ENCODE measurements around the gene NDUFB7. TPM values are rescaled to one million over a fixed set of nuclear protein-coding genes. Genes with fewer than 3 reads are reported as not detected.
A peak's percentile ranks its signal among the peaks of the same experiment; 100 is the strongest.
"Not testable (repeated sequence)": the region's sequence is repeated elsewhere in the genome, so short reads cannot be mapped to it uniquely, and the experiment has no call there.

The NDUFB7 gene
- total RNA-seq, 1 donor from 2014 or later = 117 TPM

DNA sequence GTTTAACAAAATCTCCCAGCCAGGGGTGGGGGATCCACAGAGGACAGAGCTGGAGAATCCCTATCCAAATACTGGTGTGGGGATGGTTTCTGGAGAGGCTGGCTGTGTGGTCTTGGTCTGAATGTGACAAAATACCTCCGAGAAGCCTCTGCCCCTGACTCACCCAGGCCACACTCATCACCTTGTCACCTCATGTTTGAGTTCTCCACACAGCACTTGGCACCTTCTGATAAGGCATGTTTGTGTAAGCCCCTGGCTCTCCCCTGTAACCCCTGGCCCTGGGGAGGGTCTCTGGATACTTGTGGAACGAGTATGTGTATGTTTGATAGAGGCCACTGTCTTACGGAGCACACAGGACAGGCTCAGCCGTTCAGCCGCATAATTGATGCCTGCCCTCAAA, 27.8 kb downstream of the NDUFB7 start:
- TF ChIP-seq, protein P1, sequence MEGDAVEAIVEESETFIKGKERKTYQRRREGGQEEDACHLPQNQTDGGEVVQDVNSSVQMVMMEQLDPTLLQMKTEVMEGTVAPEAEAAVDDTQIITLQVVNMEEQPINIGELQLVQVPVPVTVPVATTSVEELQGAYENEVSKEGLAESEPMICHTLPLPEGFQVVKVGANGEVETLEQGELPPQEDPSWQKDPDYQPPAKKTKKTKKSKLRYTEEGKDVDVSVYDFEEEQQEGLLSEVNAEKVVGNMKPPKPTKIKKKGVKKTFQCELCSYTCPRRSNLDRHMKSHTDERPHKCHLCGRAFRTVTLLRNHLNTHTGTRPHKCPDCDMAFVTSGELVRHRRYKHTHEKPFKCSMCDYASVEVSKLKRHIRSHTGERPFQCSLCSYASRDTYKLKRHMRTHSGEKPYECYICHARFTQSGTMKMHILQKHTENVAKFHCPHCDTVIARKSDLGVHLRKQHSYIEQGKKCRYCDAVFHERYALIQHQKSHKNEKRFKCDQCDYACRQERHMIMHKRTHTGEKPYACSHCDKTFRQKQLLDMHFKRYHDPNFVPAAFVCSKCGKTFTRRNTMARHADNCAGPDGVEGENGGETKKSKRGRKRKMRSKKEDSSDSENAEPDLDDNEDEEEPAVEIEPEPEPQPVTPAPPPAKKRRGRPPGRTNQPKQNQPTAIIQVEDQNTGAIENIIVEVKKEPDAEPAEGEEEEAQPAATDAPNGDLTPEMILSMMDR (IDR thresholded peaks at IDR 0.05; ENCODE audit: unreplicated experiment) = no peak
- no peaks in the 10 kb centered on the region for H3K27me3 Mint-ChIP-seq (ENCODE audit: low read depth)
- no peak overlapping the region for H3K4me3 Mint-ChIP-seq
- H3K9me3 Mint-ChIP-seq = no peaks in the 10 kb centered on the region
- peaks cover 19% of the 10 kb centered on the region for H3K4me1 Mint-ChIP-seq
- peaks cover 2% of the 10 kb centered on the region for H3K36me3 Mint-ChIP-seq
- H3K27ac Mint-ChIP-seq = no peak overlapping the region
- no peak for DNase-seq (ENCODE audit: low spot score in 2 of 2, unreplicated experiment in 2 of 2)

DNA sequence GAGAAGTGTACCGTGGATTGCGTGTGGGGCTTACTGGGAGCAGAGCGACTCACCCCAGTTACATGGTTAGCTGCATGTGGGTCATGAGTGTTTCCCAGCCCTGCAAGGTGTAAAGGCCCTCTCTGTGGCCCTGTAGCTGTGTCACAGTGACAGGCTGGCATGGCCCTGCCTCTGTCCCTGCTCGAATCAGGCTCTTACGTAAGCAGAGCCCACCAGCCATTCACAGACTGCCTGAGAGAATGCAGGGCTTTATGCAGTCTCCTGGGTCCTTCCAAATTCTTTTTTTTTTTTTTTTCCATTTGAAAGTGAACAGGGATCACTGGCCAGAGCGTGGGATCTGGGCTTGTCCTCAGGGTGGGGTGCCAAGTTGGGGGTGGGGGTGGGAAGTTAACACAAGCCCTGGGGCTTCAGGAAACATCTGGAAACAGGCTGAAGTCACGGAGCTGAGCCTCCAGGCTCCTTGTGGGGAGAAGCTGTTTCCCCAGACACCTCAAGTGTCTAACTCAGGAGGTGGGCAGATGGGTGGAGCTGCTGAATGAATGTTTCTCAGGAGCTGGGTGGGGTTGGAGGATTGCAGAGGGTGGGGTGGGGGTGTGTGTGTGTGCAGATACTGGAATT, 29.0 kb downstream of the NDUFB7 start:
- Mint-ChIP-seq H3K27ac (peak overlapping the region; percentile 59), H3K27me3 (ENCODE audit: low read depth) (no peaks in the 10 kb centered on the region), H3K4me3 (no peak overlapping the region), H3K9me3 (no peaks in the 10 kb centered on the region), H3K4me1 (peaks cover 19% of the 10 kb centered on the region), H3K36me3 (no peaks in the 10 kb centered on the region)
- TF ChIP-seq, protein P1 (IDR thresholded peaks at IDR 0.05; ENCODE audit: unreplicated experiment) = no peak
- no peak for DNase-seq (ENCODE audit: low spot score in 2 of 2, unreplicated experiment in 2 of 2)

DNA sequence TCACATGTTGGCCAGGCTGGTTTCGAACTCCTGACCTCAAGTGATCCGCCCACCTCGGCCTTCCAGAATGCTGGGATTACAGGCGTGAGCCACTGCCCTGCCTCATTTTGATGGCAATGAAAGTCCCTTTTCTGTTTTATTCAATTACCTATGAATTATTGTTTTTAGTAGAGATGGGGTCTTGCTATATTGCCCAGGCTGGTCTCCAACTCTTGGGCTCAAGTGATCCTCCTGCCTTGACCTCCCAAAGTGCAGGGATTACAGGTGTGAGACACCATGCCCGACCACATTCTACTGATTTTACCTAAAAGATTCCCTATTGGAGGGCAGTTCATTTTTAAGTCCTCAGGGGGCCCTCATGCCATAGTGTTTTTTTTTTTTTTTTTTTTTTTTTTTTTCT, 29.9 kb downstream of the NDUFB7 start:
- not testable (repeated sequence) for H3K27ac Mint-ChIP-seq; DNase-seq (ENCODE audit: low spot score in 2 of 2, unreplicated experiment in 2 of 2); H3K9me3 Mint-ChIP-seq; H3K36me3 Mint-ChIP-seq; H3K27me3 Mint-ChIP-seq (ENCODE audit: low read depth); H3K4me3 Mint-ChIP-seq
- peaks cover 24% of the 10 kb centered on the region for H3K4me1 Mint-ChIP-seq

DNA sequence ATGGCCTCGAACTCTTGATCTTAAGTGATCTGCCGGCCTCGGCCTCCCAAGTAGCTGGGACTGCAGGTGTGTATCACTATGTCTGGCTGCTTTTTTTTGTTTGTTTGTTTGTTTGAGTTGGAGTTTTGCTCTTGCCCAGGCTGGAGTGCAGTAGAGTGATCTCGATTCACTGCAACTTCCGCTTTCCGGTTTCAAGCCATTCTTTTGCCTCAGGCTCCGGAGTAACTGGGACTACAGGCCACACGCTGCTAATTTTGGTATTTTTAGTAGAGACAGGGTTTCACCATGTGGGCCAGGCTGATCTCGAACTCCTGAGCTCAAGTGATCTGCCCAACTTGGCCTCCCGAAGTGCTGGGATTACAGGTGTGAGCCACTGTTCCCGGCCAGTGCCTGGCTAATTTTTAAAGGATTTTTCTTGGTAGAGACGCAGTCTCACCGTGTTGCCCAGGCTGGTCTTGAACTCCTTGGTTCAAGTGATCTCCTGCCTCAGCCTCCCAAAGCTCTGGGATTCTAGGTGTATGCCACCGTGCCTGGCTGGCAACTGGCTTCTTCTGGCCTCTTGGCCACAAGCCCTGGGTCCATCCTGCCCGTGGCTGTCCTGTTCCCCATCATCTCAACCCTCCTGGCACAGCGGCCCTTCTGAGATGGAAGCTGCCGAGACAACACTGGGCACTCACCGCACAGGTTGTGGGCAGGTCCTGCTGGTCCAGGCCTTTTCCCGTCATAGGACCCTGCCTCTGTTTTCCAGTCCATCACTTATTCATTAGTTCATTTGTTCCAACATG, 30.9 kb downstream of the NDUFB7 start:
- no peaks in the 10 kb centered on the region for H3K9me3 Mint-ChIP-seq
- H3K27me3 Mint-ChIP-seq (ENCODE audit: low read depth) = no peaks in the 10 kb centered on the region
- TF ChIP-seq, protein P1 (IDR thresholded peaks at IDR 0.05; ENCODE audit: unreplicated experiment) = no peak
- H3K36me3 Mint-ChIP-seq = no peaks in the 10 kb centered on the region
- H3K4me3 Mint-ChIP-seq = no peak overlapping the region
- H3K27ac Mint-ChIP-seq = no peak overlapping the region
- no peak for DNase-seq (ENCODE audit: low spot score in 2 of 2, unreplicated experiment in 2 of 2)
- H3K4me1 Mint-ChIP-seq = peaks cover 24% of the 10 kb centered on the region

DNA sequence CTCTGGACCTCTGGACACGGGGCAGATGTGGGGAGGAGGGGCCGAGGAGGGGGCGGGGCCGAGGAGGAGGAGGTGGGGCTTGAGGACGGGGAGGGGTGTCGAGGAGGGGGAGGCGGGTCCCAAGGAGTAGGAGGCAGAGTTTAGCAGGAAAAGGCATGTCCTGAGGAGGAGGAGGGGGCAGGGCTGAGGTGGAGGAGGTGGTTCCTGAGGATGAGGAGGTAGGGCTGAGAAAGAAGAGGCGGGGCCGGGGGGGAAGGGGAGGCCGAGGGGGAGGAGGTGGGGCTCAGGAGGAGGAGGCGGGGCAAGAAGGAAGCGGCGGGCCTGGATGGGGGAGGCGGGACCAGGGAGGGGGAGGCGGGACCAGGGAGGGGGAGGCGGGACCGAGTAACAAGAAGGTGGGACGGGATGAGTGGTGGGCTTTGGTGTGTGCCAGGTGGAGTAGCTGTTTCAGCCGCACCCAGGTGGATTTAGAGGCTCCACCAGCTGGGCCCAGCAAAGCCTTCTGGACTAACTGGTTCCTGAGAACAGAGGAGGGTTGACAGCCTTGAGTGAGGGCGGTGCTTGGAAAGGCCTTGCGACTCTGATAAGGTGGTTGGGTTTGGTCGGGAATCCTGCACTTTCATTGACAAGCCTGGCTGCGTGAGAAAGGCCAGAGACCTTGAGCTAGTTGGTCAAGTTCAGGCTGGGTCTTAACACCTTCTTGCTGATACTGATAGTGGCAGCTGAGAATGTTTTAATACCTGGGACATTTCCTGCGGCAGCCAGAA, 34.8 kb downstream of the NDUFB7 start:
- H3K4me3 Mint-ChIP-seq = peak overlapping the region; percentile 69
- H3K4me1 Mint-ChIP-seq = peaks cover 12% of the 10 kb centered on the region
- peak; percentile 68 to 74 for DNase-seq (ENCODE audit: low spot score in 2 of 2, unreplicated experiment in 2 of 2)
- TF ChIP-seq, protein P1 (IDR thresholded peaks at IDR 0.05; ENCODE audit: unreplicated experiment) = no peak
- H3K27ac Mint-ChIP-seq = peak overlapping the region; percentile 87
- peaks cover 3% of the 10 kb centered on the region for H3K36me3 Mint-ChIP-seq
- no peaks in the 10 kb centered on the region for H3K9me3 Mint-ChIP-seq
- no peaks in the 10 kb centered on the region for H3K27me3 Mint-ChIP-seq (ENCODE audit: low read depth)

DNA sequence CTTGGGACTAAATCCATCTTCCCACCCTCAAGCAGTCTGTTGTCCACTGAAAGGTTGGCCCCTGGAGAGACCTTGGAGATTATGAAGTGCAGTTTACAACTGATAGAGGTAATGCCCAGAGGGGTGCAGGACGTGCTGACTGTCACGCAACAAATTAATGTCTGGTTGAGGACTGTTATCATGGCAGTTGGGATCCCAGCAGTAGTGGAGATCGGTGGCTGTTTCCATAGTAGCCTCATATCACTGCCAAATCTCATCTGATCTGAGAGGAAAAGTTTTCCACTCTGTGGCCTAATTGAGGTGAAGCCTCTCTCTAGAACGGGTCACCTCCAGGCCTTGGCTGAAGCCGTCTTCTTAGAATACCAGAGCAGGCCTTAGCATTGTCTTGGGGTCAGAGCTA, 38.4 kb downstream of the NDUFB7 start:
- Mint-ChIP-seq H3K27ac (peak overlapping the region; percentile 59), H3K27me3 (ENCODE audit: low read depth) (no peaks in the 10 kb centered on the region), H3K4me3 (no peak overlapping the region), H3K4me1 (peaks cover 21% of the 10 kb centered on the region), H3K9me3 (no peaks in the 10 kb centered on the region), H3K36me3 (peaks cover 3% of the 10 kb centered on the region)
- DNase-seq (ENCODE audit: low spot score in 2 of 2, unreplicated experiment in 2 of 2) = no peak
- TF ChIP-seq, protein P1 (IDR thresholded peaks at IDR 0.05; ENCODE audit: unreplicated experiment) = no peak

Measured in mesothelial cell of epicardium (in vitro differentiated cells).